Lung (tissue), 12 donors: ENCODE data around the gene DOCK2. TPM values are rescaled to one million over a fixed set of nuclear protein-coding genes. Genes with fewer than 3 reads are reported as not detected.

Experiments used
- ATAC-seq: fragments of 200-7000 bp; cut with Tn5 transposase; one replicate; pipeline ENCODE4 v1.9.1; 2020; ENCODE audit warnings: moderate number of reproducible peaks; ENCODE audit not compliant: insufficient read depth, low FRiP score
- DNase-seq, 3 donors: peaks; one replicate each; pipeline ENCODE4 v3.0.0-alpha.2; 2013 to 2017
- H3K27ac ChIP-seq, 2 donors: one replicate each; pipeline ENCODE4 v1.5.1; 2013; ENCODE audit warnings: mild to moderate bottlenecking in 2 of 2, moderate library complexity in 2 of 2, control low read depth in 1 of 2, inconsistent platforms in 1 of 2, low read depth in 1 of 2, low read length in 1 of 2
- H3K27me3 ChIP-seq, 3 donors: one replicate each; pipeline ENCODE4 v1.5.1; 2013; ENCODE audit warnings: low read length in 2 of 3; ENCODE audit not compliant: control insufficient read depth in 3 of 3, insufficient read depth in 3 of 3
- H3K36me3 ChIP-seq, 4 donors: one replicate each; pipeline ENCODE4 v1.5.1; 2013; ENCODE audit warnings: low read length in 4 of 4, mild to moderate bottlenecking in 1 of 4, moderate library complexity in 1 of 4; ENCODE audit not compliant: control insufficient read depth in 4 of 4, insufficient read depth in 4 of 4
- H3K4me1 ChIP-seq, 5 donors: one replicate each; pipeline ENCODE4 v1.5.1; 2013; ENCODE audit warnings: low read length in 5 of 5, mild to moderate bottlenecking in 2 of 5, moderate library complexity in 1 of 5; ENCODE audit not compliant: control insufficient read depth in 5 of 5, insufficient read depth in 5 of 5
- H3K4me3 ChIP-seq: one replicate; pipeline ENCODE4 v1.5.1; 2013; ENCODE audit warnings: mild to moderate bottlenecking, control low read depth, moderate library complexity
- H3K9ac ChIP-seq, 2 donors: one replicate each; pipeline ENCODE4 v1.5.1; 2013; ENCODE audit warnings: low read length in 2 of 2, control low read depth in 1 of 2; ENCODE audit not compliant: insufficient read depth in 1 of 2
- H3K9me3 ChIP-seq, 4 donors: one replicate each; pipeline ENCODE4 v1.5.1; 2013; ENCODE audit warnings: low read length in 3 of 4, mild to moderate bottlenecking in 1 of 4, moderate library complexity in 1 of 4; ENCODE audit not compliant: control insufficient read depth in 4 of 4, insufficient read depth in 3 of 4
- WGBS, 2 donors: extraction: QIAGEN DNeasy Blood & Tissue Kit; methylation state at CpG; one replicate each; pipeline ENCODE4 v1.1.7; 2013; 5-methylcytosine and 5-hydroxymethylcytosine counted together
- polyA plus RNA-seq, 2 donors: library from polyadenylated mRNA; stranded (reverse); fragments of 200-250 nt; gene quantifications; one replicate each; pipeline ENCODE4 v1.2.1, GENCODE V29; 2013
- total RNA-seq, 2 donors: library from RNA; depleted of rRNA in 1 of 2; stranded (reverse); fragments of >200 nt in 1 of 2; gene quantifications; one replicate each; pipeline ENCODE4 v1.2.1, GENCODE V29; 2014 to 2021
- TF ChIP-seq, protein P1 (sequence below): IDR thresholded peaks from 2 replicates; pipeline ENCODE4 v1.5.1; 2012; ENCODE audit warnings: mild to moderate bottlenecking; ENCODE audit errors: control extremely low read depth, extremely low read depth
- donor health status: control.
- donor health status: control.
- donor health status: Bipolar disorder and iron deficiency.
- donor health status: healthy.
- donor health status: DM: yes; HTN: yes; CAD: no.

The DOCK2 gene
- total and polyA plus RNA-seq, 4 donors, result 9.6 to 66.6 (median 43.4) TPM

- H3K9me3 ChIP-seq, result no peaks in the 10 kb centered on the region
- peaks cover 0 to 25% (median 8%) of the 10 kb centered on the region in 5 donors for H3K4me1 ChIP-seq
- no peaks in the 10 kb centered on the region for H3K27me3 ChIP-seq
- DNase-seq (peak in 2 of 3 donors; percentile 60 to 73), ATAC-seq (no peak)
- 89 to 96% methylated on average over 4 of the region's 4 CpGs for WGBS, 2 donors
- H3K27ac ChIP-seq, result no peak overlapping the region
- TF ChIP-seq, protein P1, sequence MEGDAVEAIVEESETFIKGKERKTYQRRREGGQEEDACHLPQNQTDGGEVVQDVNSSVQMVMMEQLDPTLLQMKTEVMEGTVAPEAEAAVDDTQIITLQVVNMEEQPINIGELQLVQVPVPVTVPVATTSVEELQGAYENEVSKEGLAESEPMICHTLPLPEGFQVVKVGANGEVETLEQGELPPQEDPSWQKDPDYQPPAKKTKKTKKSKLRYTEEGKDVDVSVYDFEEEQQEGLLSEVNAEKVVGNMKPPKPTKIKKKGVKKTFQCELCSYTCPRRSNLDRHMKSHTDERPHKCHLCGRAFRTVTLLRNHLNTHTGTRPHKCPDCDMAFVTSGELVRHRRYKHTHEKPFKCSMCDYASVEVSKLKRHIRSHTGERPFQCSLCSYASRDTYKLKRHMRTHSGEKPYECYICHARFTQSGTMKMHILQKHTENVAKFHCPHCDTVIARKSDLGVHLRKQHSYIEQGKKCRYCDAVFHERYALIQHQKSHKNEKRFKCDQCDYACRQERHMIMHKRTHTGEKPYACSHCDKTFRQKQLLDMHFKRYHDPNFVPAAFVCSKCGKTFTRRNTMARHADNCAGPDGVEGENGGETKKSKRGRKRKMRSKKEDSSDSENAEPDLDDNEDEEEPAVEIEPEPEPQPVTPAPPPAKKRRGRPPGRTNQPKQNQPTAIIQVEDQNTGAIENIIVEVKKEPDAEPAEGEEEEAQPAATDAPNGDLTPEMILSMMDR, result no peak
- no peak overlapping the region for H3K9ac ChIP-seq
- H3K4me3 ChIP-seq, result no peak overlapping the region
- no peaks in the 10 kb centered on the region for H3K36me3 ChIP-seq
These were observed 74.6 kb downstream of the DOCK2 start for GRCh38 chr5:169711551-169712225.

DNA sequence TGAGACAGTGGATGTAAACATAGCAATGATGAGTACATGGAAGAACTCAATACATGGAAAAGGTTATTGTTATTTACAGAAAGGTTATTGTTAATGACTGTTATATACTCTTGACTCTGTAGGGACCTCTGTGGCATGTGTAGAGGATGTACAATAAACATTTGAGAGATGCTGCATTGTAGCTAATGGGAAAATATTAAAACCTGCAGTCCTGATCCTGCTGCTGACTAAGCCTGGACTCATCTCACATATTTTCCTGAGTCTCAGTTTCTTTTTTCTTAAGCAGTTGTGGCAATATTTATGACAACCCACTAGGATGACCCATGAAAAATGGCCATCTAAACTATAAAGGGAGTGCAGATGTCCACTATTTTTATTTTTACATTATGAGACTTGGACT lies 75.4 kb downstream of the DOCK2 start:
- H3K27me3 ChIP-seq, result no peaks in the 10 kb centered on the region
- DNase-seq (no peak), ATAC-seq (no peak)
- no peak overlapping the region for H3K27ac ChIP-seq
- H3K9ac ChIP-seq, result no peak overlapping the region
- no peak overlapping the region for H3K4me3 ChIP-seq
- peaks cover 0 to 33% (median 11%) of the 10 kb centered on the region in 5 donors for H3K4me1 ChIP-seq
- H3K36me3 ChIP-seq, result no peaks in the 10 kb centered on the region
- H3K9me3 ChIP-seq, result no peaks in the 10 kb centered on the region
- TF ChIP-seq, protein P1, result no peak

- Histone ChIP-seq H3K36me3 (no peaks in the 10 kb centered on the region), H3K9me3 (peaks cover 0 to 2% (median 0%) of the 10 kb centered on the region in 4 donors), H3K4me1 (peaks cover 0 to 41% (median 11%) of the 10 kb centered on the region in 5 donors), H3K4me3 (no peak overlapping the region), H3K27me3 (no peaks in the 10 kb centered on the region), H3K27ac (no peak overlapping the region), H3K9ac (peak overlapping the region in 1 of 2 donors; percentile 42)
- TF ChIP-seq, protein P1, result no peak
- ATAC-seq (no peak), DNase-seq (peak; percentile 65 to 96 (median 96))
- 53 to 67% methylated on average over 1 of the region's 1 CpG for WGBS, 2 donors
These were observed 79.2 kb downstream of the DOCK2 start for GRCh38 chr5:169716287-169716686.
